ENCODE data around the gene RCAN3.
"Not testable (repeated sequence)": the region's sequence is repeated elsewhere in the genome, so short reads cannot be mapped to it uniquely, and the experiment has no call there.

The RCAN3 gene

DNA sequence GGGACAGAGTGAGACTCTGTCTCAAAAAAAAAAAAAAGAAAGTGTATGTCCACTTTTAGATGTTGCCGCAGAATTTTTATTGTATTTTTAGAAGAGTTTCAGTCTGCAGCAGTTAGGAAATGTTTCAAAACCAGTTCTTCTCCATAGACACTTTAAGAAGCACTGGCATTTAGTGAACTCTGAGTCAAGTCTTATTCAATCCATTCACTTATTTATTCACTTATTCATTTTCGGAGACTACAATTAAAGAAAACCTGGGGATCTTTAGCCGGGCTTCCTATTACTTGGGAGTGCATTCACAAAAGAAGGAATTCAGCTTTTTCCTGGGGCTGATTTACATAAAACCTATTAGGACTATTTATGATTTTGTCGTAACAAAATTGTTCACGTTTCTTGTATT lies 12.3 kb downstream of the RCAN3 start:
- no peak for DNase-seq

DNA sequence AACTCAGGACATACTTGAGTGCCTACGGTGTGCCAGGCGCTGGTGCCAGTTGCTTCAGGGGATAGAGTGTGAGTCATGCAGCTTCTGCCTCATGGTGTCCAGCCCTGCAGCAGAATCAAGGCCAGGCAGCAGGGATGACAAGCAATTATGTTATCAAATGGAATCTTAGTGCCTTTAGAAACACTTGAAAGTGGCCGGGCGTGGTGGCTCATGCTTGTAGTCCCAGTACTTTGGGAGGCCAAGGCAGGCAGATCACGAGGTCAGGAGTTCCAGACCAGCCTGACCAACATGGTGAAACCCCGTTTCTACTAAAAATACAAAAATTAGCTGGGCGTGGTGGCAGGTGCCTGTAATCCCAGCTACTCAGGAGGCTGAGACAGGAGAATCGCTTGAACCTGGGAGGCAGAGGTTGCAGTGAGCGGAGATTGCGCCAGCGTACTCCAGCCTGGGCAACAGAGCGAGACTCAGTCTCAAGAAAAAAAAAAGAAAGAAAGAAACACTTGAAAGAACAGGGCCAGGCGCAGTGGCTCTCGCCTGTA lies 13.1 kb downstream of the RCAN3 start:
- DNase-seq = not testable (repeated sequence)

GRCh38 chr1:24516506-24516905 lies 13.9 kb downstream of the RCAN3 start:
- DNase-seq = no peak

DNA sequence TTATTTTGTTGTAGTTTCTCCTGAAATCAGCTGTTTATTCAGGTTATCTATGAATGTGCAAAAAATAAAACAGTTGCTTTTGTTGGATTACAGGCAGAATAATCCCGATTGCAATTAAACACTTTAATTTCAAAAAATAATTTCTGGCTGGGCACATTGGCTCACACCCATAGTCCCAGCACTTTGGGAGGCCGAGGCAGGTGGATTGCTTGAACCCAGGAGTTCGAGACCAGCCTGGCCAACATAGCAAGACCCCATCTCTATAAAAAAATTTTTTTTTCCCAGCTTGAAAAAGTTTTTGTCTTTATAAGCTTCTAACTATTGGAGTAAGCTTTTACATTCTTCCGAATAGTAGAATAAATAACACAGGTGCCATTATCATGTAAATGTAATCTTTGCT lies 15.3 kb downstream of the RCAN3 start:
- DNase-seq = no peak

DNA sequence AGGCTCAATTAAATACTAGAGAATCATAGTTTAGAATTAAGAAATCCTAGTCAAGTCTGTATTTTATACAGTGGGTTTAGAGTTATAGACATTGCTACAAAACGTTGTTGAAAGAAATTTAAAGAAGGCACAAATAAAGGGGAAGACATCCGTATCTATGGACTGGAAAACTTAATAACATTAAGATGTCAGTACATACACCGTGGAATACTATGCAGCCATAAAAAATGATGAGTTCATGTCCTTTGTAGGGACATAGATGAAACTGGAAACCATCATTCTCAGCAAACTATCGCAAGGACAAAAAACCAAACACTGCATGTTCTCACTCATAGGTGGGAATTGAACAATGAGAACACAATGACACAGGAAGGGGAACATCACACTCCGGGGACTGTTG lies 17.6 kb downstream of the RCAN3 start:
- DNase-seq = not testable (repeated sequence)

- no peak for DNase-seq
These were observed 23.0 kb downstream of the RCAN3 start for GRCh38 chr1:24525606-24526005.

DNA sequence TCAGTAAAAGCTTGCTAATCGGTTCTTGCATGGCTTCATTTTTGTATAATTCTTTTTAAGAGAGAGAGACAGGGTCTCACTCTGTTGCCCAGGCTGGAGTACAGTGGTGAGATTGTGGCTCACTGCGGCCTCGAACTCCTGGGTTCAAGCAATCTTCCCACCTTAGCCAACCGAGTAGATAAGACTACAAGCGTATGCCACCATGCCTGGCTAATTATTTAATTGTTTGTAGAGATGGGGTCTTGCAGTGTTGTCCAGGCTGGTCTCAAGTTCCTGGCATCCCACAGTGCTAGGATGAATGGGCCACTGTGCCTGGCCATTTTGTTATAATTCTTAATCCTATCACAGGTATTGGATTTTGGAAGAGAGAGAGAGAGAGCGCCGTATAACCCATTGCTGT lies 23.4 kb downstream of the RCAN3 start:
- no peak for DNase-seq

- DNase-seq = peak; percentile 43
These were observed 24.4 kb downstream of the RCAN3 start for GRCh38 chr1:24526940-24527542.

GRCh38 chr1:24528744-24529143 lies 26.1 kb downstream of the RCAN3 start:
- DNase-seq = no peak

- not testable (repeated sequence) for DNase-seq
These were observed 26.7 kb downstream of the RCAN3 start for GRCh38 chr1:24529292-24529691.

DNA sequence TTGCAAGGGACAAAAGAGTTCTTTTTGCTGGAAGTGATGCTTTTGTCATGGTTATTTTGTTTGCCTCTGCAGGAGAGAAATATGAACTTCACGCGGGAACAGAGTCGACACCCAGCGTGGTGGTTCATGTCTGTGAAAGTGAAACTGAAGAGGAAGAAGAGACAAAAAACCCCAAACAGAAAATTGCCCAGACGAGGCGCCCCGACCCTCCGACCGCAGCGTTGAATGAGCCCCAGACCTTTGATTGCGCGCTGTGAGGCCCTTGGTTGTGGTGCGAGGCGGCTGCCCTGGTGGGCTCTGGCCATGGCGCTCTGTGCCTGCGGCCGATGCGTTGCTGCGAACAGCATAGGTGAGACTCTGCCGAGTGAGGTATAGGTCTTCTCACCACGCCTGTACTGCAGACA lies 32.4 kb downstream of the RCAN3 start:
- peak; percentile 40 for DNase-seq

DNA sequence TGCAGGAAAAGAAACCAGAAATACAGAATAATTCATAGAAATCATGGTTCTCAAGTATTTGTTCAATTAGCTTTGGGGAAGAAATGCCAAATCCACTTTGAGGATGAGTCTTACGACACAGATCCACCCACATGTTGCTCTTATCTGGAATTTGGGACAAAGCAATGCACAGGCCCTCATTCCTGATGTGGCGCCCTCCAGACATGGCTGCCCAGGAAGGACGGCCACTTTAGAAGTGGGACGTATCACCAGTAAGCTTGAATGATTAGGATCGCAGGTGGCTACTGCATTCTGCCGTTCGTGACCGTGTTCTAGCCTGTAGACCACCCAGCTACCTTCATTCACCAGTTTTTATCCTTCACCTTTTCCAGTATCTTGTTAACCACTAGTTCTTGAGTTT lies 33.1 kb downstream of the RCAN3 start:
- DNase-seq = no peak

GRCh38 chr1:24536391-24536840 lies 33.8 kb downstream of the RCAN3 start:
- DNase-seq = peak; percentile 63

GRCh38 chr1:24540051-24540905 lies 37.6 kb downstream of the RCAN3 start:
- DNase-seq = no peak

- peak; percentile 64 for DNase-seq
These were observed 38.5 kb downstream of the RCAN3 start for GRCh38 chr1:24540906-24541710.

GRCh38 chr1:24541711-24542346 lies 39.2 kb downstream of the RCAN3 start:
- DNase-seq = peak; percentile 52

DNA sequence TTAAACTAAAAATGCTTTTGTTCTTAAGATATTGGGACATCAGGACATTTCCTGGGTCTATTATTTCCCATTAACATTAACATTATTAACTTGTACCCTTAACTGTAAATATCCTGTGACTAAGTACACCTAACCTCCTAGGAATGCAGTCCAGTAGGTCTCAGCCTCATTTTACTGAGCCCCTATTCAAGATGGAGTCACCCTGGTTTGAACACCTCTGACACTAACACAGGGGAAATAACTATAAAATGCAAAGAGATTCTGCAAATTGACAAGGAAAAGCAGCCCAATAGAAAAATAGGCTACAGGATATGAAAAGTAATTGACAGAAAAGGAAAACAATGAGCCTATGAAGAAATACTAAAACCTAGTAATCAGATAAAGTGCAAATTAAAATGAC lies 41.6 kb downstream of the RCAN3 start:
- no peak for DNase-seq

DNA sequence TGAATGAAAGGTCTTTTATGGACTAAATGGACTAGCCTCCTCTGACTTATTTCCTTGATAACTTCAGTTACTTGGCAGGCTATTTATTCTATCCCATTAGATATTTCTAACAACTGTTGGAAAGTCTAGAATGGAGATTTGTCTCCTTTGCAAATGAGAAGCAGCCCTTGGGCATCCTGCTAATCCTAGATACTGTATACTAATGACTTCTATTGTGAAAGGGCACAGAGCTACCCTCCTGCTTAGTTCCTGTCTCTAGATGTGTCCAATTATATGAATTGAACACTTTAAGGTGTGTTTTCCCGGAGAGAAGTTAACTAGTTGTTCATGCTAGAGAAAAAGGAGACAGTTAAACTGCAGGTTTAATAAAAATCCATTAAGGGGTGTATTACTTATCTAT lies 43.0 kb downstream of the RCAN3 start:
- no peak for DNase-seq

- DNase-seq = no peak
These were observed 44.6 kb downstream of the RCAN3 start for GRCh38 chr1:24547195-24547594.

DNA sequence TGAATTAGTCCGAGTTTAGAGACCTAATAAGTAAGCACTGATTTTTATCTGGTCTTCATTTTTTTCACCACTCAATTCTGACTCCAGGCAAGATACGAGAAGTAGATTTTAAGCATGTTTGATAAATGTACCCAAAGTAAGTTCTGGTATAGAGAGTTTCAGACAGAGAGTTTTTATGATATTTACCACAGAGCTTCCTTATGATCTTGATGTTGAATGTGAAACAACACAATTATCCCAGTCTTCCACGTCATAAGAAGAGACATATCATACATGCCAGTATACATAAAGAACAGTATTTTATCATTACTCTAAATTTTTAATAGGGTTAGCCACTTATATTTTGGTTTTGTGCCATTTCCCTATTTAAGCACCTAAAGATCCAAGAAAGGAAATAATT lies 45.4 kb downstream of the RCAN3 start:
- no peak for DNase-seq

DNA sequence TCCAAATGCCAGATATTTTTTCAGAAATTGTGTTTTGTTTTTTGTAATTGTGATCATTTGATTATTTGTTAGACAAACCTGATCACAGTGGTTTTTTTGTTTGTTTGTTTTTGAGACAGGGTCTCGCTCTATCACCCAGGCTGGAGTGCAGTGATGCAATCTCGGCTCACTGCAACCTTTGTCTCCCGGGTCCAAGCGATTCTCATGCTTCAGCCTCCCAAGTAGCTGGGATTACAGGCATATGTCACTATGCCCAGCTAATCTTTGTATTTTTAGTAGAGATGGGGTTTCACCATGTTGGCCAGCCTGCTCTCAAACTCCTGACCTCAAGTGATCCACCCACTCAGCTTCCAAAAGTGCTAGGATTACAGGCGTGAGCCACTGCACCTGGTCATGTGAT lies 46.6 kb downstream of the RCAN3 start:
- DNase-seq = not testable (repeated sequence)

DNA sequence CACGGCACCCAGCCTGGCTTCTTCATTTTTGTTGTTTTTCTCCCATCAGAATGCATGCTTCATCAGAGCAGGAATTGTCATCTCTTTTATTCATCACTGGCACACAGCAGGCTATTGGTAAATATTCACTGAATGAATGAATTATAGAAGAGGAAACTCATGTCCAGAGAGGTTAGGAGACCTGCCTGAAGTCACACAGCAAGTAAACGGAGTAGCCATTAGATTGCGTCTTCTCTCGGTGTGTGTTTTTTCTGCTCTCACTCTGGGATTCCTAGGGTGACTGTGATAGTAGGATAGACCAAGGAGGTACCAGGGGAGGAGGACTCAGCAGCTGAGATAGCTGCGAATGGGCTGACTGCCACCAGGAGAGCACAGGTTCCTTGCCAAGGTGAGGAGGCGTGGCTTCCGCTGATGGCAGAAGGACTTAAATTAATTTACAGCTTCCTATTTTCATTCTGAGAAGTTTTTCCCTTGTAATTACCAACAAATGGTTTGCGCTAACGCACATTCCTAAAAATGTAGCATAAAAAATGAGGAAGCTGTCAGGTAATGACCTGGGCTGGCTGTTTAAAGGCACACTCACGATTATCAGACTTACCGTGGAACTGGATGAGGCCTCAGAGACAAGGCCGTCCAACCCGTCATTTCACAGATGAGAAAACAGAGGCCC lies 48.8 kb downstream of the RCAN3 start:
- DNase-seq = no peak
